GM21528 (cell line): ENCODE measurements around the gene TIFAB.

Source experiments
- ATAC-seq: cut with Tn5 transposase; IDR thresholded peaks from one replicate; pipeline ENCODE4 v1.9.1; 2021; ENCODE audit warnings: mild to moderate bottlenecking, moderate library complexity; ENCODE audit not compliant: unreplicated experiment, low FRiP score

TIFAB gene

GRCh38 chr5:135444881-135445280 lies 7.3 kb downstream of the TIFAB start:
- no peak for ATAC-seq

GRCh38 chr5:135444360-135444759 lies 7.8 kb downstream of the TIFAB start:
- no peak for ATAC-seq

- ATAC-seq: no peak
These were observed 8.8 kb downstream of the TIFAB start for GRCh38 chr5:135443161-135443960.

- no peak for ATAC-seq
These were observed 9.6 kb downstream of the TIFAB start for GRCh38 chr5:135442431-135443160.

- no peak for ATAC-seq
These were observed 10.2 kb downstream of the TIFAB start for GRCh38 chr5:135441919-135442318.

- no peak for ATAC-seq
These were observed 10.8 kb downstream of the TIFAB start for GRCh38 chr5:135441350-135441831.

- ATAC-seq: no peak
These were observed 11.2 kb downstream of the TIFAB start for GRCh38 chr5:135440916-135441315.

- ATAC-seq: no peak
These were observed 12.6 kb downstream of the TIFAB start for GRCh38 chr5:135439231-135440205.

- no peak for ATAC-seq
These were observed 13.4 kb downstream of the TIFAB start for GRCh38 chr5:135438636-135439221.

GRCh38 chr5:135437796-135438560 lies 14.2 kb downstream of the TIFAB start:
- ATAC-seq: no peak

GRCh38 chr5:135437422-135437795 lies 14.7 kb downstream of the TIFAB start:
- ATAC-seq: no peak

GRCh38 chr5:135436951-135437418 lies 15.2 kb downstream of the TIFAB start:
- no peak for ATAC-seq

GRCh38 chr5:135435467-135436330 lies 16.5 kb downstream of the TIFAB start:
- ATAC-seq: no peak

GRCh38 chr5:135434591-135435466 lies 17.3 kb downstream of the TIFAB start:
- ATAC-seq: no peak

- ATAC-seq: no peak
These were observed 18.3 kb downstream of the TIFAB start for GRCh38 chr5:135433681-135434426.

GRCh38 chr5:135432113-135432512 lies 20.0 kb downstream of the TIFAB start:
- ATAC-seq: no peak

GRCh38 chr5:135430135-135430437 lies 22.1 kb downstream of the TIFAB start:
- ATAC-seq: no peak
